NOMO-1 (cell line): Measurements from ENCODE around the gene P2RY6.
"Not testable (repeated sequence)": the region's sequence is repeated elsewhere in the genome, so short reads cannot be mapped to it uniquely, and the experiment has no call there.

Experiments
- DNase-seq, 2 experiments: peaks; one replicate each; lab custom pipeline; 2025; ENCODE audit not compliant: unreplicated experiment in 2 of 2; lab: John Stamatoyannopoulos, UW

Gene P2RY6

GRCh38 chr11:73258104-73259035 is 13.8 kb upstream of the P2RY6 start:
- no peak for DNase-seq

GRCh38 chr11:73259406-73260126 is 12.6 kb upstream of the P2RY6 start:
- no peak for DNase-seq

- no peak for DNase-seq
These were observed 12.0 kb upstream of the P2RY6 start for GRCh38 chr11:73260127-73260457.

- DNase-seq = no peak
These were observed 9.2 kb upstream of the P2RY6 start for GRCh38 chr11:73262851-73263495.

- no peak for DNase-seq
These were observed 8.5 kb upstream of the P2RY6 start for GRCh38 chr11:73263640-73264039.

- no peak for DNase-seq
These were observed 6.8 kb upstream of the P2RY6 start for GRCh38 chr11:73265278-73265810.

GRCh38 chr11:73265853-73266645 is 6.1 kb upstream of the P2RY6 start:
- no peak for DNase-seq

GRCh38 chr11:73266646-73267020 is 5.5 kb upstream of the P2RY6 start:
- no peak for DNase-seq

GRCh38 chr11:73267122-73267846 is 4.9 kb upstream of the P2RY6 start:
- DNase-seq = no peak

- no peak for DNase-seq
These were observed 4.1 kb upstream of the P2RY6 start for GRCh38 chr11:73267906-73268540.

GRCh38 chr11:73268671-73269271 is 3.4 kb upstream of the P2RY6 start:
- DNase-seq = no peak

- DNase-seq = no peak
These were observed 2.6 kb upstream of the P2RY6 start for GRCh38 chr11:73269459-73270015.

- DNase-seq = peak; percentile 19 to 68
These were observed 1.9 kb upstream of the P2RY6 start for GRCh38 chr11:73270016-73270854.

GRCh38 chr11:73270855-73271477 is 1.2 kb upstream of the P2RY6 start:
- no peak for DNase-seq

GRCh38 chr11:73271478-73271865 is 666 bp upstream of the P2RY6 start:
- DNase-seq = not testable (repeated sequence)

GRCh38 chr11:73272680-73273038 is 521 bp downstream of the P2RY6 start:
- DNase-seq = no peak

- DNase-seq = no peak
These were observed 1.2 kb downstream of the P2RY6 start for GRCh38 chr11:73273222-73273895.
